ENCODE measurements around the gene ARRB1. TPM values are rescaled to one million over a fixed set of nuclear protein-coding genes. Genes with fewer than 3 reads are reported as not detected.
A peak's percentile ranks its signal among the peaks of the same experiment; 100 is the strongest.

ARRB1 gene
- total RNA-seq, 1 donor from 2014 or later: 53.8 TPM

DNA sequence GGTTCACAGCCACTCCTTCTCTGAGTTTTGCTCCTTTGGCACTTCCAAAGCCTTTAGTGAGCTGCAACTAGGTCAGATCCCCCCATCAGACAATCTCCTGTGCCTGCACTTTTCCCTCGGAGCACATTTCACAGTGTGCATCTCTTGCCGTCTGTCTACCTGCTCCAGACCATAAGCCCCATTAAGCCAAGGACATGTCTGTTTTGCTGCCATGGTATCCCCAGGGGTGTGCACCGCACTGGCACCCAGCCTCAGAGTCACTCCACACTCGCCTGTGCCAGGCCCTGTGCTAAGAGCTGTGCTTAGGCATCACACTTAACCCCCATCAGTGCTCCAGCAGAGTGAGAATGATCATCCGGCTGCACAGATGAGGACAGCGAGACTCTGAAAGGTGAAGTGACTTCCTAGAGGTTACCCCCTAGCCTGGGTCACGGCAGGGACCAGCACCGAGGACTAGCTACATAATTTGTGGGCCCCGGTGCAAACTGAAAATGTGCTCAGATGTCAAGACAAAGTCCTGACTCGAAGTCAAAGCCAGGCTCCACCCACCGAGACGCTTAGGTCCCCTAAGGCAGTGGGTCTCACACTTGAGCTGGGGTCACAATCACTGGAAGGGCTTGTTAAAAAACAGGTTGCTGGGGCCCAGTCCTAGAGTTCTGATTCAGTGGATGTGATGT, 33.9 kb downstream of the ARRB1 start:
- Mint-ChIP-seq H3K4me3 (no peak overlapping the region), H3K36me3 (ENCODE audit: low read depth) (peaks cover under 1% of the 10 kb centered on the region), H3K27me3 (ENCODE audit: low read depth) (no peaks in the 10 kb centered on the region), H3K9me3 (no peaks in the 10 kb centered on the region), H3K4me1 (peaks cover 22% of the 10 kb centered on the region), H3K27ac (ENCODE audit: unreplicated experiment) (no peak overlapping the region)
- TF ChIP-seq, protein P1, sequence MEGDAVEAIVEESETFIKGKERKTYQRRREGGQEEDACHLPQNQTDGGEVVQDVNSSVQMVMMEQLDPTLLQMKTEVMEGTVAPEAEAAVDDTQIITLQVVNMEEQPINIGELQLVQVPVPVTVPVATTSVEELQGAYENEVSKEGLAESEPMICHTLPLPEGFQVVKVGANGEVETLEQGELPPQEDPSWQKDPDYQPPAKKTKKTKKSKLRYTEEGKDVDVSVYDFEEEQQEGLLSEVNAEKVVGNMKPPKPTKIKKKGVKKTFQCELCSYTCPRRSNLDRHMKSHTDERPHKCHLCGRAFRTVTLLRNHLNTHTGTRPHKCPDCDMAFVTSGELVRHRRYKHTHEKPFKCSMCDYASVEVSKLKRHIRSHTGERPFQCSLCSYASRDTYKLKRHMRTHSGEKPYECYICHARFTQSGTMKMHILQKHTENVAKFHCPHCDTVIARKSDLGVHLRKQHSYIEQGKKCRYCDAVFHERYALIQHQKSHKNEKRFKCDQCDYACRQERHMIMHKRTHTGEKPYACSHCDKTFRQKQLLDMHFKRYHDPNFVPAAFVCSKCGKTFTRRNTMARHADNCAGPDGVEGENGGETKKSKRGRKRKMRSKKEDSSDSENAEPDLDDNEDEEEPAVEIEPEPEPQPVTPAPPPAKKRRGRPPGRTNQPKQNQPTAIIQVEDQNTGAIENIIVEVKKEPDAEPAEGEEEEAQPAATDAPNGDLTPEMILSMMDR (conservative IDR thresholded peaks at IDR 0.05): no peak
- DNase-seq (ENCODE audit: low read depth, low spot score): no peak

DNA sequence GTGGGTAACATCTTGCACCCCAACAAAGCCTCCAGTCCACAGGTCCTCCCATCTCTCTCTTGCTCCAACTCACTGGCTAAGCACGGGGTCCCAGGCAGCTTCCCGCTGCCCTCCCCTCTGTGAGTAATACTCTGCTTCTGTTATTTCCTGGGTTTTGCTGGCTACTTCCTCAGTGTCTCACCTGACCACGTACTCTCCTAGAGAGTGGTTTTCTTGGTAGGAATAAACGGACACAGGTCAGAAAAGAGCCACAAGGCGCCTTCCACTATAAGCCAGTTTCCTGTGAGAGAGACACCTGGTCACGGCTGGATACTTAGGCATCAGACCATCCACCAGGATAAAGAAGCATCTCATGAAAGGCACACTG, 36.0 kb downstream of the ARRB1 start:
- peaks cover 4% of the 10 kb centered on the region for H3K36me3 Mint-ChIP-seq (ENCODE audit: low read depth)
- TF ChIP-seq, protein P1 (conservative IDR thresholded peaks at IDR 0.05): no peak
- H3K4me1 Mint-ChIP-seq: peaks cover 28% of the 10 kb centered on the region
- H3K9me3 Mint-ChIP-seq: no peaks in the 10 kb centered on the region
- no peaks in the 10 kb centered on the region for H3K27me3 Mint-ChIP-seq (ENCODE audit: low read depth)
- H3K4me3 Mint-ChIP-seq: no peak overlapping the region
- DNase-seq (ENCODE audit: low read depth, low spot score): no peak
- H3K27ac Mint-ChIP-seq (ENCODE audit: unreplicated experiment): no peak overlapping the region

DNA sequence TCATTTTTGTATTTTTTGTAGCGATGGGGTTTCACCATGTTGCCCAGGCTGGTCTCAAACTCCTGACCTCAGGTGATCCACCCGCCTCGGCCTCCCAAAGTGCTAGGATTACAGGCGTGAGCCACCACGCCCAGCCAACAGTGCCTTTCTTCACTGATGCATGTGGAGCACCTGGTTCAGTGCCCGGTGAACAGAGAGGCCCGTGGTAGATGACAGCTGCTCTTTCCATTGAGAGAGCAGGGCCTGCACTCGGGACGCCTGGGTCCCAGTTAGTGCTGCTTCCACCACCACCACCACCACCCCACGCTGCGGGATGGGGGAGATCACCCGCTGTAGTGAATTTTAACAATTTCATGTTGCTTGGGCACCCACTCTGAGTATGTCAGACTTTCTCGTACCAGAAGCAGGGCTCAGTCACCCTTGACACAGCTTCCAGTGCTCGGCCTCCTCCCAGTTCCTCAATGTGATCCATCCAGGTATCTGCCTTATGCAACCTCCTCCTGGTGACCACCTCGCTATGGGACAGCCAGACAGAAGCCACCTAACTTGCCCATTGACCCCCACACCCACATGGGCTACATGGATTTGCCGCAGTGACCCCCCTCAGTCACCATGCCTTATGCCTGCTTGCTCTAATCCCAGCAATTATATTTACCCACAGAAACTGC, 36.6 kb downstream of the ARRB1 start:
- H3K27ac Mint-ChIP-seq (ENCODE audit: unreplicated experiment): no peak overlapping the region

GRCh38 chr11:75313513-75314272, 37.8 kb downstream of the ARRB1 start:
- H3K27ac Mint-ChIP-seq (ENCODE audit: unreplicated experiment): peak overlapping the region; percentile 50

More for the DNA sequence above, 36.6 kb downstream of the ARRB1 start:
- TF ChIP-seq, protein P1 (conservative IDR thresholded peaks at IDR 0.05): no peak
- DNase-seq (ENCODE audit: low read depth, low spot score): no peak
- Mint-ChIP-seq H3K4me3 (no peak overlapping the region), H3K9me3 (no peaks in the 10 kb centered on the region), H3K36me3 (ENCODE audit: low read depth) (peaks cover 4% of the 10 kb centered on the region), H3K27me3 (ENCODE audit: low read depth) (no peaks in the 10 kb centered on the region), H3K4me1 (peaks cover 28% of the 10 kb centered on the region)

DNA sequence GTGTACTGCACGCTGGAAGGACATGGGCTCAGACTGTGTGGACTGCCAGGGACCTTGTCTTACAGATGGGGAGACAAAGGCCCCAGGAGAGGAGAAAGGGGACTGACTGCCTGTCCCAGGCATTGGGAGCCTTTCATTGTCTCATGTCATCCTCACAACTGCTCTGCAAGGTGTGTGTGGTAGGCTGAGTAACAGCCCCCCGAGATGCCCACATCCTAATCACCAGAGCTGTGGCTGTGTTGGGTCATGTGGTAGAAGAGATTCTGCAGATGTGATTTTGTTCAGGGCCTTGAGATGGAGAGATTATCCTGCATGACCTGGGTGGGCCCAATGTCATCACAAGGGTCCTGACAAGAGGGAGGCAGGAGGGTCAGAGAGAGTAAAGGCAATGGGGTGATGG, 39.1 kb downstream of the ARRB1 start:
- DNase-seq (ENCODE audit: low read depth, low spot score): no peak
- Mint-ChIP-seq H3K27me3 (ENCODE audit: low read depth) (no peaks in the 10 kb centered on the region), H3K36me3 (ENCODE audit: low read depth) (peaks cover 4% of the 10 kb centered on the region), H3K4me3 (no peak overlapping the region), H3K9me3 (no peaks in the 10 kb centered on the region), H3K27ac (ENCODE audit: unreplicated experiment) (peak overlapping the region; percentile 91), H3K4me1 (peaks cover 26% of the 10 kb centered on the region)
- TF ChIP-seq, protein P1 (conservative IDR thresholded peaks at IDR 0.05): no peak

More at GRCh38 chr11:75313513-75314272, 37.8 kb downstream of the ARRB1 start:
- Mint-ChIP-seq H3K9me3 (no peaks in the 10 kb centered on the region), H3K4me3 (no peak overlapping the region), H3K36me3 (ENCODE audit: low read depth) (peaks cover 4% of the 10 kb centered on the region), H3K4me1 (peaks cover 28% of the 10 kb centered on the region), H3K27me3 (ENCODE audit: low read depth) (no peaks in the 10 kb centered on the region)
- DNase-seq (ENCODE audit: low read depth, low spot score): no peak
- TF ChIP-seq, protein P1 (conservative IDR thresholded peaks at IDR 0.05): no peak
